ENCODE results near the gene TIPRL.

- TF ChIP-seq CTCF (conservative IDR thresholded peaks at IDR 0.05; ENCODE audit: low read depth, low read length), result no peak
- TF ChIP-seq EZH2 (IDR thresholded peaks at IDR 0.05; ENCODE audit: borderline replicate concordance, low read depth, low read length, poor library complexity, severe bottlenecking), result no peak
Observed at GRCh38 chr1:168146626-168147025, 32.1 kb upstream of the TIPRL start.
